Loucy (cell line): ENCODE measurements around the gene CTPS2.

ENCODE experiments used
- H2AFZ ChIP-seq: fragments of 200-600 bp; sonication (generic); 2 replicates; pipeline ENCODE4 v1.6.0; 2016; ENCODE audit warnings: antibody characterized with exemption, mild to moderate bottlenecking, low read length, moderate library complexity
- H3F3A ChIP-seq: fragments of 200-600 bp; 2 replicates; pipeline ENCODE4 v1.6.0; 2016; ENCODE audit warnings: antibody characterized with exemption, low read depth, mild to moderate bottlenecking
- H3K27me3 ChIP-seq: fragments of 200-600 bp; sonication (generic); 2 replicates; pipeline ENCODE4 v1.6.1; 2014; ENCODE audit warnings: low read length, mild to moderate bottlenecking; ENCODE audit not compliant: insufficient read depth, poor library complexity, severe bottlenecking
- H3K36me3 ChIP-seq: fragments of 200-600 bp; sonication (generic); 2 replicates; pipeline ENCODE4 v1.6.1; 2016; ENCODE audit warnings: low read length; ENCODE audit not compliant: insufficient read depth
- H3K4me1 ChIP-seq: fragments of 200-600 bp; sonication (generic); 2 replicates; pipeline ENCODE4 v1.5.1; 2014; ENCODE audit warnings: low read length, mild to moderate bottlenecking; ENCODE audit not compliant: insufficient read depth, poor library complexity, severe bottlenecking
- H3K4me2 ChIP-seq: fragments of 200-600 bp; sonication (generic); 2 replicates; pipeline ENCODE4 v1.6.0; 2014; ENCODE audit warnings: antibody characterized with exemption, low read length, low read depth, mild to moderate bottlenecking; ENCODE audit not compliant: poor library complexity, severe bottlenecking
- H3K4me3 ChIP-seq: fragments of 200-600 bp; sonication (generic); 2 replicates; pipeline ENCODE4 v1.5.1; 2014; ENCODE audit warnings: low read length, mild to moderate bottlenecking, mixed read lengths; ENCODE audit not compliant: poor library complexity, severe bottlenecking
- H3K79me2 ChIP-seq: fragments of 200-600 bp; sonication (generic); 2 replicates; pipeline ENCODE4 v1.6.1; 2014; ENCODE audit warnings: low read length; ENCODE audit not compliant: insufficient read depth
- H3K9ac ChIP-seq: fragments of 200-600 bp; sonication (generic); 2 replicates; pipeline ENCODE4 v1.6.0; 2014; ENCODE audit warnings: mild to moderate bottlenecking, low read depth, low read length, moderate library complexity; ENCODE audit not compliant: poor library complexity, severe bottlenecking
- H3K9me2 ChIP-seq: fragments of 200-600 bp; sonication (generic); replicated peaks from 2 replicates; pipeline ENCODE4 v1.6.1; 2016; ENCODE audit warnings: low read depth, low read length, mixed read lengths
- H3K9me3 ChIP-seq: fragments of 200-600 bp; sonication (generic); 2 replicates; pipeline ENCODE4 v1.6.1; 2014; ENCODE audit warnings: mild to moderate bottlenecking, antibody characterized with exemption, low read length, low read depth; ENCODE audit not compliant: insufficient read depth
- H4K20me1 ChIP-seq: fragments of 200-600 bp; sonication (generic); 2 replicates; pipeline ENCODE4 v1.6.0; 2014; ENCODE audit warnings: antibody characterized with exemption, low read length, mild to moderate bottlenecking; ENCODE audit not compliant: insufficient read depth, poor library complexity, severe bottlenecking
- CTCF ChIP-seq: fragments of 200-600 bp; sonication (generic); conservative IDR thresholded peaks from 2 replicates; pipeline ENCODE4 v1.5.1; 2014; ENCODE audit warnings: mild to moderate bottlenecking, antibody characterized with exemption, low read length
- EZH2phosphoT487 ChIP-seq: fragments of 200-600 bp; IDR thresholded peaks from 2 replicates; pipeline ENCODE4 v1.6.1; 2018; ENCODE audit warnings: antibody characterized with exemption, mild to moderate bottlenecking, moderate library complexity, borderline replicate concordance

The CTPS2 gene

GRCh38 chrX:16643176-16643575, 69.3 kb downstream of the CTPS2 start:
- no peaks in the 10 kb centered on the region for H3K27me3 ChIP-seq
- TF ChIP-seq CTCF (no peak), EZH2phosphoT487 (no peak)
- H3K9me3 ChIP-seq = no peaks in the 10 kb centered on the region
- H3K36me3 ChIP-seq = no peaks in the 10 kb centered on the region
- no peak overlapping the region for H2AFZ ChIP-seq
- no peaks in the 10 kb centered on the region for H3K79me2 ChIP-seq
- no peak overlapping the region for H3K4me2 ChIP-seq
- no peaks in the 10 kb centered on the region for H3K9me2 ChIP-seq
- no peaks in the 10 kb centered on the region for H3F3A ChIP-seq
- H3K4me1 ChIP-seq = no peaks in the 10 kb centered on the region
- H3K9ac ChIP-seq = no peak overlapping the region
- no peak overlapping the region for H3K4me3 ChIP-seq
- H4K20me1 ChIP-seq = no peaks in the 10 kb centered on the region

- H4K20me1 ChIP-seq = no peaks in the 10 kb centered on the region
Measured at GRCh38 chrX:16640823-16641222, 71.6 kb downstream of the CTPS2 start.

GRCh38 chrX:16639966-16640365, 72.5 kb downstream of the CTPS2 start:
- H3K4me2 ChIP-seq = no peak overlapping the region

More at GRCh38 chrX:16640823-16641222, 71.6 kb downstream of the CTPS2 start:
- Histone ChIP-seq H3K9me2 (no peaks in the 10 kb centered on the region), H3K9me3 (no peaks in the 10 kb centered on the region), H3K79me2 (no peaks in the 10 kb centered on the region), H3K36me3 (no peaks in the 10 kb centered on the region), H3F3A (no peaks in the 10 kb centered on the region), H3K4me1 (no peaks in the 10 kb centered on the region), H3K4me2 (no peak overlapping the region), H3K27me3 (no peaks in the 10 kb centered on the region), H3K9ac (no peak overlapping the region), H3K4me3 (no peak overlapping the region), H2AFZ (no peak overlapping the region)
- TF ChIP-seq EZH2phosphoT487 = no peak
- no peak for TF ChIP-seq CTCF

More at GRCh38 chrX:16639966-16640365, 72.5 kb downstream of the CTPS2 start:
- H3K9me2 ChIP-seq = no peaks in the 10 kb centered on the region
- H3F3A ChIP-seq = no peaks in the 10 kb centered on the region
- H3K4me1 ChIP-seq = no peaks in the 10 kb centered on the region
- H3K4me3 ChIP-seq = no peak overlapping the region
- TF ChIP-seq CTCF (no peak), EZH2phosphoT487 (no peak)
- no peak overlapping the region for H3K9ac ChIP-seq
- H3K27me3 ChIP-seq = no peaks in the 10 kb centered on the region
- H2AFZ ChIP-seq = no peak overlapping the region
- no peaks in the 10 kb centered on the region for H3K79me2 ChIP-seq
- H4K20me1 ChIP-seq = no peaks in the 10 kb centered on the region
- no peaks in the 10 kb centered on the region for H3K9me3 ChIP-seq
- H3K36me3 ChIP-seq = no peaks in the 10 kb centered on the region
